ENCODE data around the gene SLC8A2. TPM values are rescaled to one million over a fixed set of nuclear protein-coding genes. Genes with fewer than 3 reads are reported as not detected.
"Not testable (repeated sequence)": the region's sequence is repeated elsewhere in the genome, so short reads cannot be mapped to it uniquely, and the experiment has no call there.

Gene SLC8A2
- total RNA-seq, 1 donor from 2014 or later: not detected

DNA sequence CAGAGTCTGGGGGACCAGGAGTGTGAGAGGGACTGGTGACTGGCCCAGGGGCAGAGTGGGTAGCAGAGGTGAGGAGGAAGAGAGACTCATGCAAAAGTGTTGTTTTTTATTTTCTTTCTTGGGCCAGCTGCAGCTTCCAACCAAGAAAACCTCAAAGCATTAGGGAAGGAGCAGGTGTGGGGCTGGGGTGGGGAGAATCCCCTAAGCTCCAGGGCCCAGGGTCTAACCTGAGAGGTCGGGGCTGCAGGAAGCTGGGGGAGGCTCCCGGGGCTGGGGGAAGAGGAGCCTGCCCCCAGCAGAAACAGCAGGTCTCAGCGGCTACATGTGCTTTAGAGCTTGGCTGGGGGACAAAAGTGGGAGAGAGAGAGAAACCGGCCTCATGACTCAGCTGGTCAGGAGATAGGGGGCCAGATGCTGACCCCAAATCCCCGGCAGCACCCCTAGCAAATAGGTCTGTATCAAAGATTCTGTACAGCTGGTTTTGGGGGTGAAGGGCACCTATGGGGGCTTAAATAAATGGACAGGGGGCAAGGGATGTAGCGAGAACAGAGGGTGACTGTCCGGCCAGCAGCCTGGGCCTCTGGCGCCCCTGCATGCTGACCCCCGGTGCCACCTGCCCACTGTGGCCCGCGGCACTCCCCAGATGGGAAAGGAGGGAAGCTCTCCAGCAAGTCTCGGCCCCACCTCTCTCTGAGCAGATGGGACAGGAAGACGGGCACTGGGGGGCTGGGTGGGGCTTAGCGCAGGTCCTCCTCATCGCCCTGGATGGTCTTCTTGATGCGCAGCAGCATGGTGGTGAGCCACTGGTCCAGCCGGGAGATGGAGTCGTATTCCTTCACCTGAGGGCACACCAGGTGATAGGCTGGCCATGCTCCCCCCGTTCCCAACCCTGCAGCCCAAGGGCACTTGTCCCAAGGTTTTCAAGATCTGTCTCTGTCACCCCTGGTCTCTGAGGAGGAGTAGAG lies 16.1 kb upstream of the SLC8A2 start:
- peaks cover 24% of the 10 kb centered on the region for H3K4me1 Mint-ChIP-seq
- no peaks in the 10 kb centered on the region for H3K9me3 Mint-ChIP-seq
- peaks cover 30% of the 10 kb centered on the region for H3K36me3 Mint-ChIP-seq (ENCODE audit: low read depth)
- no peaks in the 10 kb centered on the region for H3K27me3 Mint-ChIP-seq
- DNase-seq: no peak
- intact Hi-C loops (cut with micrococcal nuclease): loop anchor here (10.0 kb wide), 1 partner anchor 117 kb away; the partner anchor contains the start of gene BICRA
- H3K27ac Mint-ChIP-seq: peak overlapping the region; percentile 74
- H3K4me3 Mint-ChIP-seq: no peak overlapping the region

DNA sequence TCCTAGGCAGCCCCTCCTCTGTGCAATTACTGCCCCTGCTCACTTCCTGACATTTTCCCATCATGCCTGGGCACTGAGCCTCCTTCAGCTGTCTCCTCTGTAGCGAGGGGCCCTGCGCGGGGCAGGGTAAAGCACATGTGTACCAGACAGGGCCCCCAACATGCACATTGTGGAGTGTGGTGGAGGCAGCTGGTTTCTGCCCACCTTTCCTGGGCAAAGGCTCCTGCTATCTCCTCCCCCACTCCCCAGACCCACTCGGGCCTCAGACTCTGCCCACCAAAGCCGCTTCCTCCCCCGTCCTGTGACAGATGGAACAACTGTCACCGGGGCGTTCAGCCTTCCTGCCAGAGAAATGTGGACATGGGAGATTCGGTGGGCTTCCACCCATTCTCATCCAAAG lies 15.2 kb upstream of the SLC8A2 start:
- intact Hi-C loops (cut with micrococcal nuclease): loop anchor here (10.0 kb wide), 1 partner anchor 118 kb away; the partner anchor contains the start of gene BICRA
- Mint-ChIP-seq H3K36me3 (ENCODE audit: low read depth) (peaks cover 26% of the 10 kb centered on the region), H3K9me3 (no peaks in the 10 kb centered on the region), H3K27me3 (no peaks in the 10 kb centered on the region), H3K4me3 (no peak overlapping the region), H3K27ac (peak overlapping the region; percentile 74), H3K4me1 (peaks cover 24% of the 10 kb centered on the region)
- DNase-seq: no peak

DNA sequence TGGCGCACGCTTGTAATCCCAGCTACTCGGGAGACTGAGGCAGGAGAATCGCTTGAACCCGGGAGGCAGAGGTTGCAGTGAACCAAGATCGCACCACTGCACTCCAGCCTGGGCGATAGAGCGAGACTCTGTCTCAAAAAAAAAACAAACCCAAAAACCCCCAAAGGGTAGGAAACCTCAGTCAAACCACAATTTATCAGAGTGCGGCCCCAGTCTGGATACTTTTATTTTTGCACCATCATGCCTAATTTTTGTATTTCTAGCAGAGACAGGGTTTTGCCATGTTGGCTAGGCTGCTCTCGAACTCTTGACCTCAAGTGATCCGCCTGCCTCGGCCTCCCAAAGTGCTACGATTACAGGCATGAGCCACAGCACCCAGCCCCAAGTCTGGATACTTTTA lies 14.5 kb upstream of the SLC8A2 start:
- intact Hi-C loops (cut with micrococcal nuclease): loop anchor here (10.0 kb wide), 1 partner anchor 119 kb away; the partner anchor contains the start of gene BICRA
- H3K9me3 Mint-ChIP-seq, DNase-seq, H3K27ac Mint-ChIP-seq, H3K4me3 Mint-ChIP-seq, H3K27me3 Mint-ChIP-seq: not testable (repeated sequence)
- H3K36me3 Mint-ChIP-seq (ENCODE audit: low read depth): peaks cover 22% of the 10 kb centered on the region
- H3K4me1 Mint-ChIP-seq: peaks cover 24% of the 10 kb centered on the region

DNA sequence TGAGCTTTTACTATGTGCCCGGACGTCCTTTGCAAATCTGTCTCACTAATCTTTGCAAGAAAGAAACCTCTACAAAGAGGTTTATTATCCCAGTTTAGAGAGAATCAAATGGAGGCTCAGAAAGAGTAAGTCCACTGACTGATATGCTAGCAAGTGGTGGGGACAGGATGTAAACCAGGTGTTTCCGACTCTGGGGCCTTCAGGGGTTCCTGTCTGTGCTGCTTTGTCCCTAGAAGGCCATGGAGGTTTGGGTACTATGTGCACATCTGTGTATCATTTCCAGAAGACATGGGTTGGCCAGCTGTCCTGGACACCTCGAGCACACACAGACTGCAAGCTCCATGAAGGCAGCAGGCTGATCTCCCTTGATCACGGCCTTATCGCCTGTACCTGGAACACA lies 13.5 kb upstream of the SLC8A2 start:
- H3K4me3 Mint-ChIP-seq: peak overlapping the region; percentile 99
- H3K9me3 Mint-ChIP-seq: no peaks in the 10 kb centered on the region

DNA sequence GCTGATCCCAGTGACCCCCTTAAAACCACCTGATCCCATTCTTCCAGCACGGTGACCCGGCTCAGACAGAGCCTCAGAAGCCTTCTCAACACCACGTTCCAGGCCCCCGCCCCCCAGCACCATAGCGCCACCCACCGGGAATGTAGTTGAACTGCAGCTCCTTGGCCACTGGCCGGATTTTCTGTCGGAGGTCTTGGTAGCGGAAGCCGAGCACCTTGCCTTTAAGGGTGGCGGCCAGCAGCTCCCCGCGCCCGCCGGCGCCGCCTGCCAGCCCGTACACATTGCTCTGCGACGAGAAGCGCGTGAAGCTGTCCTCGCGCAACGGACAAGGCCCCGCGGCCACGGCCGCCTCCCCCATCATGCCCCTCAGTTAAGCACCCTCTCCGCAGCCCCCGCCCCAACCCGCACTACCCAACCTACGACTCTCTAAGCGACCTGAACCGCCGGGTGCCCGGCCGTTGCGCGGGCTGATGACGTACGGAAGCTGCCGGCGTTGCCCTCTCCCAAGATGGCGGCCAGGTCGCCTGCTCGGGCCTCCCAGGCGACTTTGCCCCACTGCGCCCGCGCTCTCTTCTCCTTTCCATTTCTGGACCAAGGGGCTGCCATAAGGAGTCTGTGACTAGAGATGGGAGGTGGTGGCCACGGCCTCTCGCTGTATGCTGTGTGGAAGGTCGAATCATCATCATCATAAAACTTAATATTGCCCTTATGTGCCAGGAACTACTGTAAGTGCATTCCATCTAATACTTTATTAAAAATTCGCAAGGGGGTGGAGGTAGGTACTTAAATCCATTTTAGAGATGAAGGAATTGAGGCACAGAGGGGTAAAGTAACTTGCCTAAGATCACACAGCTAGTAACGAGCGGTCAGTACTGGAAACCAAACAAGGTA lies 12.4 kb upstream of the SLC8A2 start, which contains the start of gene KPTN:
TSS of gene KPTN (minus strand) at position 420 of the 891 bp plus-strand sequence. CDS start at position 361, 59 bp downstream.
- H3K27ac Mint-ChIP-seq: peak within 1 kb of the TSS; percentile 98
- no peaks in the 10 kb centered on the region for H3K27me3 Mint-ChIP-seq
- intact Hi-C loops (cut with micrococcal nuclease): loop anchor here (1.0 to 10.0 kb wide), 3 partner anchors 31 to 121 kb away; partner anchors contain the start of genes BICRA and NAPA
- peaks cover 21% of the 10 kb centered on the region for H3K4me1 Mint-ChIP-seq
- H3K9me3 Mint-ChIP-seq: no peaks in the 10 kb centered on the region
- peaks cover 13% of the 10 kb centered on the region for H3K36me3 Mint-ChIP-seq (ENCODE audit: low read depth)
- H3K4me3 Mint-ChIP-seq: peak within 1 kb of the TSS; percentile 99
- peak; percentile 97 for DNase-seq

More for the DNA sequence above, 13.5 kb upstream of the SLC8A2 start:
- peak overlapping the region; percentile 98 for H3K27ac Mint-ChIP-seq
- intact Hi-C loops (cut with micrococcal nuclease): loop anchor here (10.0 kb wide), 1 partner anchor 120 kb away; the partner anchor contains the start of gene BICRA
- peaks cover 19% of the 10 kb centered on the region for H3K36me3 Mint-ChIP-seq (ENCODE audit: low read depth)
- peak; percentile 65 for DNase-seq
- H3K27me3 Mint-ChIP-seq: no peaks in the 10 kb centered on the region
- H3K4me1 Mint-ChIP-seq: peaks cover 24% of the 10 kb centered on the region

DNA sequence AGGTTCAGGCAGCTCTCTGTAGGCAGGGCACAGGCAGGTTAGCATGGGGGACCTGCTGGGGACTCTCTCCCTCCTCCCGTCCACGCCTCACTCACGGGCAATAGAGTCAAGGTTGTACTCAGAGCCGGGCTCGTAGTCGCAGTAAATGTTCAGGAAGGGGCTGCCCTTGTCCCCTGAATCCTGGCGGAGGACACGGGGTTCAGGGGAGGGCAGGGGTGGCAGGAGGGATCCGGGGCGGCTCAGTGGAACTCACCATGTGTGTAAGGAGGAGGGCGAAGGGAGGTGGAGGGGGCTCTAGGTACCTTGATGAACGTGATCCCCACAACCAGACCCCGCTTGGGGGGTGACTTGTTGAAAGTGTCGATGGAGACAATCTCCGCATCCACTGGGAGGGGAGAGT lies 11.5 kb upstream of the SLC8A2 start:
- intact Hi-C loops (cut with micrococcal nuclease): loop anchor here (2.0 to 10.0 kb wide), 2 partner anchors 46 to 122 kb away; partner anchors contain the start of gene BICRA
- Mint-ChIP-seq H3K9me3 (no peaks in the 10 kb centered on the region), H3K4me3 (peak overlapping the region; percentile 99), H3K27ac (peak overlapping the region; percentile 29), H3K4me1 (peaks cover 21% of the 10 kb centered on the region), H3K27me3 (no peaks in the 10 kb centered on the region), H3K36me3 (ENCODE audit: low read depth) (peaks cover 8% of the 10 kb centered on the region)
- DNase-seq: no peak

DNA sequence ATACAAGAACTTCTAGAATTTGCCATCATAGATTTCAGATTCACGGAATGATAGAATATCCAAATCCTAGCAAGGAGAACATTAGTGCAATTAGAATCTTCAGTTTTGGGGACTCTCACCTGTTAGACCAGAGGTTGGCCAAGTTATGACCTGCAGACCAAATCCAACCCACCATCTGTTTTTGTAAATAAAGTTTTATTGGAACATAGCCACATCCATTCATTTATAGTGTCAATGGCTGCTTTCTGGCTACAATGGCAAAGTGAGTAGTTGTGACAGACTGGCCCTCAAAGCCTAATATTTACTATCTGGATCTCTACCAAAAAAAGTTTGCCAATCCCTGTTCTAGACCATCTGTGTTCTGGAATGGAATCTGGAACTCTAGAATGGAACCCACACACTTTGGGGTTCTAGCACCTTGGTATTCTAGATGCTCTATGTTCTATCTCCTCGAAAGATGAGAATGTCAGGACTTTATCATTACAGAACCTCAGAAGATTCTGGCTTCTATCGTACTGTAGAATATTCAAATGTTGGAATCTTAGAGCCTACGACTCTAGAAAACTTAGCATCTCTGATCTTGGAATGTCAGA lies 9.9 kb upstream of the SLC8A2 start:
- peaks cover 19% of the 10 kb centered on the region for H3K4me1 Mint-ChIP-seq
- peaks cover 3% of the 10 kb centered on the region for H3K36me3 Mint-ChIP-seq (ENCODE audit: low read depth)
- DNase-seq: no peak
- no peaks in the 10 kb centered on the region for H3K9me3 Mint-ChIP-seq
- H3K27me3 Mint-ChIP-seq: no peaks in the 10 kb centered on the region
- no peak overlapping the region for H3K27ac Mint-ChIP-seq
- H3K4me3 Mint-ChIP-seq: no peak overlapping the region
- intact Hi-C loops (cut with micrococcal nuclease): loop anchor here (2.0 to 10.0 kb wide), 2 partner anchors 45 to 123 kb away; partner anchors contain the start of gene BICRA

DNA sequence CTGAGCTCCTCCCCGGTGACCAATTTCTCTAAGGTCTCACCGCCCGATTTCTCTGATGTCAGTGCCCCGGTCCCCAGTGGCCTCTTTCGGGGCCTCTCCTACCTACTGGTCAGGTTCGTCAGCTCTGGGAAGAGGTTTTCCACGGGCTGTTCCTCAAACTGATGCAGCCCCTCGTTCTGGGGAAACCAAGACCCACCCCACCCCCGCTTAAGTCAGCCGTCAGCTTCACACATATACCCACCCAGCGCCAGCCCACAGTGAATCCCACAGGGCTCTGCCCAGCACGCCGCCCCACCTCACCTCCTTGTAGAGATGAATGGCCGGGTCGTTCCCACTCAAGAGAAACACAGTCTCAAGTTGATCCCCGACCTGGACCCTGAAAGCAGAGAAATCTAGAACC lies 9.0 kb upstream of the SLC8A2 start:
- Mint-ChIP-seq H3K4me3 (no peak overlapping the region), H3K9me3 (no peaks in the 10 kb centered on the region), H3K36me3 (ENCODE audit: low read depth) (peaks cover 3% of the 10 kb centered on the region), H3K27me3 (no peaks in the 10 kb centered on the region), H3K27ac (no peak overlapping the region), H3K4me1 (peaks cover 19% of the 10 kb centered on the region)
- intact Hi-C loops (cut with micrococcal nuclease): loop anchor here (10.0 kb wide), 1 partner anchor 124 kb away; the partner anchor contains the start of gene BICRA
- no peak for DNase-seq

DNA sequence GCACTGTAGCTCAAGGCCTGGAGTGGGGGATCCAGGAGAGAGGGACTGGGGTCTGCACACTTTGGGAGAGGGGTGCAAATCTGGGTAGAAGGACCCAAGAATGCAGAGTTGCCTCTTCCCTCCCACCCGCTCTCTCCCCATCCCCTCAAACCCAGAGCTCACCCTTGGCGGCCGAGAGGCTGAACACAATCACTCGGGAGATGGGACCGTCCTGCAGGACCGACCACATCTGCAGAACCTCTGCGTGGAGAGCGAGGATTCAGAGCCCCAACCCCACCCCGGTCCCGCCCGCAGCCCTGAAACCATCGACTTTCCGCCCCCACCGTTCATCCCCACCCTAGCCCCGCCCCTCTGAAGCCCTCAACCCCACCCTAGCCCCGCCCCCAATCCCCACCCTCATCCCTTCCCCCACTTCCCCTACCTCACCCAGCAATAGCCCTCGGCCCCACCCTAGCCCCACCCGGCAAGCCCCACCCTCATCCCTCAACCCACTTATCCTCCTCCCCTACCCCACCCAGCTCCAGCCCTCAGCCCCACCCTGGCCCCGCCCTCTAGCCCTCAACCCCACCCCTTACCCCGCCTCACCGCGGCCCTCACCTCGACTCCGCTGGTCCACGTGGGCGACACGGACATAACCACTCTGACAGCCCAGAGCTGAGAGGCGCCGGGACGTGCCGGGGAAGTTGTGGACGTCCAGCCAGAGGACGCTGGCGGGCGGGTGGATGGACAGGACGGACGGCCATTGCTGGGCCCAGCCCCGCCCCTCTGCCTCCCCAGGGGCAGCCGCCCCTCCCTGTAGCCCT lies 8.2 kb upstream of the SLC8A2 start:
- Mint-ChIP-seq H3K27ac (no peak overlapping the region), H3K36me3 (ENCODE audit: low read depth) (no peaks in the 10 kb centered on the region), H3K4me1 (peaks cover 12% of the 10 kb centered on the region), H3K4me3 (no peak overlapping the region), H3K9me3 (no peaks in the 10 kb centered on the region), H3K27me3 (no peaks in the 10 kb centered on the region)
- intact Hi-C loops (cut with micrococcal nuclease): loop anchor here (10.0 kb wide), 1 partner anchor 125 kb away; the partner anchor contains the start of gene BICRA
- no peak for DNase-seq

DNA sequence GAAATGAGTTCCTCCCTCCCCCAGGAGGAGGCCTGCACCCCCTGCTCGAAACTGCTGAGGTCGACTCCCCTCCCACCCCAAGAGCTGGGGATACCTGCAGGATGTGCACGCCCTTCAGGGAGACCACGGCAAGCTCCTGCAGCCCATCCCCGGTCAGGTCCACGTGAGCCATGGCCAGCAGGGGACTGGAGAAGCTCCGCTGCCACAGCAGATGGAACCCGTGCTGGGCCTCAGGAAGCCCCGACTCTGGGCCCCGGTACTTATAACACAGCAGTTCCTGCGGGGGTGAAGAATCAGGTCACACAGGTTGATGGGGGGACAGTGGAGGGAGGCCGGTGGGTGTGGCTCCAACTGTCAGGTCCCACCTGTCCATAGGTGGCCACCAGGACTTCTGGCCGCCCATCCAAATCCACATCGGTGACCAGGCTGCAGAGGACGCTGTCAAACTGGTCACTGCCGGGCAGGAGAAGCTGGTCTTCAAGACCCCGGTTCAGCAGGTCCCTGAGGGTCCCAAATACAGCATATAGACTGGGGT lies 4.8 kb upstream of the SLC8A2 start:
- Mint-ChIP-seq H3K9me3 (no peaks in the 10 kb centered on the region), H3K36me3 (ENCODE audit: low read depth) (no peaks in the 10 kb centered on the region), H3K4me3 (no peak overlapping the region), H3K27ac (no peak overlapping the region), H3K27me3 (peaks cover 5% of the 10 kb centered on the region), H3K4me1 (peaks cover 2% of the 10 kb centered on the region)
- no peak for DNase-seq
- intact Hi-C loops (cut with micrococcal nuclease): no loop called here

DNA sequence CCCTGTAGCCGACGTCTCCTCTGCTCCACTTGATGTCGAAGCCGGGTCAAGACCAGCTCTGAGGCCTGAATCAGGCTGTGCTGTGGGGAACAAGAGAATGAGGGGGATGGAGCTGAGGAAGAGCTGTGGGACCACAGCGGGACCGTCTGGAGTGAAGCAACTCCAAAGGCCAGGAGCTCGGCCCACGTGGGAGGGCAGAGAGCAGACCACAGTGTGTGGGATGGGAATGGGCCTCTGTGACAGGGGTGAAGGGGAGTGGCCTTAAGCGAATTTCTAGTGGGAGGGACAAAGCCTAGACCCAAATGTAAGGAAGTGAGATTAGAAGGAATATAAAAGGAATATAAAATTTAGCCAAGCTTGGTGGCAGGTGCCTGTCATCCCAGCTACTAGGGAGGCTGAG lies 3.8 kb upstream of the SLC8A2 start:
- DNase-seq: no peak
- peaks cover 7% of the 10 kb centered on the region for H3K4me1 Mint-ChIP-seq
- no peak overlapping the region for H3K4me3 Mint-ChIP-seq
- intact Hi-C loops (cut with micrococcal nuclease): no loop called here
- no peaks in the 10 kb centered on the region for H3K9me3 Mint-ChIP-seq
- H3K36me3 Mint-ChIP-seq (ENCODE audit: low read depth): no peaks in the 10 kb centered on the region
- peaks cover 14% of the 10 kb centered on the region for H3K27me3 Mint-ChIP-seq
- H3K27ac Mint-ChIP-seq: no peak overlapping the region

DNA sequence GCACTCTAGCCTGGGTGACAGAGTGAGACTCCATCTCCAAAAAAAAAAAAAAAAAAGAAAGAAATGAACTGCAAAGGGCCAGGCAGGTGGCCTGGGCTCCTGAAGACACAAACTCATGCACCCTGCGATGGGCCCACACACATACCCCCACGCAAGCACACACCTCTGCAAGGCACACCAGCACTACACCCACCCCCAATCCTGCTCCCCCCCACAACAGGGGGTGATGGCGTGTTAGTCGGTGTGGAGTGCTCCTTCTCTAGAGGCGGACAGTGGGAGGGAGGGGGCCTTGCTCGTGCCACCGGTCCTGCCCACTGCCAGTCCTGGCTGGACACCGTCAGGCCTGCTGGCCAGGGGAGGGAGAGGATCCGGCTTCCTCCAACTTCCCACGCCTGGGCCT lies 1.6 kb upstream of the SLC8A2 start:
- Mint-ChIP-seq H3K4me3 (no peak overlapping the region), H3K27me3 (peaks cover 35% of the 10 kb centered on the region), H3K36me3 (ENCODE audit: low read depth) (no peaks in the 10 kb centered on the region), H3K9me3 (no peaks in the 10 kb centered on the region), H3K4me1 (peaks cover 9% of the 10 kb centered on the region), H3K27ac (no peak overlapping the region)
- DNase-seq: no peak
- intact Hi-C loops (cut with micrococcal nuclease): no loop called here
